Tibial nerve (tissue), 4 donors: ENCODE results near the gene SH3RF2.

Experiments
- CTCF ChIP-seq, 5 experiments: fragments of 200-600 bp in 3 of 5; fragments of 450-650 bp in 2 of 5; sonication (generic) in 3 of 5; IDR thresholded peaks; one replicate each; pipeline ENCODE4 v1.5.1; 2016 to 2019; ENCODE audit warnings: antibody characterized with exemption in 5 of 5, mild to moderate bottlenecking in 3 of 5, moderate library complexity in 2 of 5
- EP300 ChIP-seq, 2 donors: sonication (generic); formaldehyde crosslinking; IDR thresholded peaks; one replicate each; pipeline ENCODE4 v1.6.1; 2017; ENCODE audit warnings: antibody characterized with exemption in 2 of 2, mild to moderate bottlenecking in 1 of 2

DNA sequence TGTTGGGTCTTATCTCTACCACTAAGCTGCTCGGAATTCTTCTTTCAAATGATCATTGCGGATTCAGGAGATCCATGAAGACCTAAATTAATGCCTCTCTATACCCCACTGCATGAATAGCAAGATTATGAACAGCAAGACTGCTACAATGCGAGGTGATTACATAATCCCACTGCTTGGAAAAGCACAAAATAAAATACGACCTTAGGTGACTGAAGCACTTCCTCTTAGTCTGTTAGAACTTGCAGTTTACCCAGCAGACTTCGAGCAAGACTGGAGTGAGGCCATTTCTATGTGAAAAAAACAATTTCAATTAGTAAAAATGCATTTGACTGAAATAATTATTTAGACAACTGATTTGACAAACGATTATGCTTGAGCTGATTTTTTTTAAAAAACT lies 59.8 kb downstream of the SH3RF2 start:
- TF ChIP-seq CTCF (IDR thresholded peaks at IDR 0.05) (no peak), EP300 (IDR thresholded peaks at IDR 0.05) (no peak)
